Measurements from ENCODE around the gene MUL1.
"Not testable (repeated sequence)": the region's sequence is repeated elsewhere in the genome, so short reads cannot be mapped to it uniquely, and the experiment has no call there.

The MUL1 gene

GRCh38 chr1:20519609-20520262, 11.8 kb upstream of the MUL1 start:
- H3K4me1 ChIP-seq (ENCODE audit: control insufficient read depth in 5 of 5, insufficient read depth in 5 of 5, low read length in 5 of 5); H3K27ac ChIP-seq (ENCODE audit: low read depth, low read length); H3K36me3 ChIP-seq (ENCODE audit: control insufficient read depth in 5 of 5, insufficient read depth in 5 of 5, low read length in 5 of 5); H3K4me3 ChIP-seq (ENCODE audit: low read depth in 1 of 5, low read length in 5 of 5); H3K27me3 ChIP-seq (ENCODE audit: control insufficient read depth in 5 of 5, insufficient read depth in 4 of 5, low read length in 5 of 5); H3K9me3 ChIP-seq (ENCODE audit: control insufficient read depth in 5 of 5, low read length in 5 of 5); H3K9ac ChIP-seq (ENCODE audit: low read length in 5 of 5): not testable (repeated sequence)

- no peak overlapping the region for H3K9ac ChIP-seq (ENCODE audit: low read length in 5 of 5)
- no peak overlapping the region for H3K27ac ChIP-seq (ENCODE audit: low read depth, low read length)
- peaks cover 2 to 17% (median 14%) of the 10 kb centered on the region in 5 donors for H3K4me1 ChIP-seq (ENCODE audit: control insufficient read depth in 5 of 5, insufficient read depth in 5 of 5, low read length in 5 of 5)
- H3K36me3 ChIP-seq (ENCODE audit: control insufficient read depth in 5 of 5, insufficient read depth in 5 of 5, low read length in 5 of 5), result no peaks in the 10 kb centered on the region
- no peaks in the 10 kb centered on the region for H3K9me3 ChIP-seq (ENCODE audit: control insufficient read depth in 5 of 5, low read length in 5 of 5)
- H3K27me3 ChIP-seq (ENCODE audit: control insufficient read depth in 5 of 5, insufficient read depth in 4 of 5, low read length in 5 of 5), result peaks cover 0 to 6% (median 3%) of the 10 kb centered on the region in 5 donors
- H3K4me3 ChIP-seq (ENCODE audit: low read depth in 1 of 5, low read length in 5 of 5), result no peak overlapping the region
Observed at GRCh38 chr1:20511518-20512428, 3.8 kb upstream of the MUL1 start.

GRCh38 chr1:20508411-20508771, 440 bp upstream of the MUL1 start:
- Histone ChIP-seq H3K9ac (ENCODE audit: low read length in 5 of 5) (peak overlapping the region in 4 of 5 donors; percentile 91 to 99 (median 94)), H3K36me3 (ENCODE audit: control insufficient read depth in 5 of 5, insufficient read depth in 5 of 5, low read length in 5 of 5) (peaks cover 0 to 5% (median 0%) of the 10 kb centered on the region in 5 donors), H3K4me3 (ENCODE audit: low read depth in 1 of 5, low read length in 5 of 5) (peak overlapping the region; percentile 81 to 99 (median 94)), H3K27ac (ENCODE audit: low read depth, low read length) (peak overlapping the region; percentile 86), H3K9me3 (ENCODE audit: control insufficient read depth in 5 of 5, low read length in 5 of 5) (no peaks in the 10 kb centered on the region), H3K4me1 (ENCODE audit: control insufficient read depth in 5 of 5, insufficient read depth in 5 of 5, low read length in 5 of 5) (peaks cover 2 to 35% (median 24%) of the 10 kb centered on the region in 5 donors), H3K27me3 (ENCODE audit: control insufficient read depth in 5 of 5, insufficient read depth in 4 of 5, low read length in 5 of 5) (peaks cover 0 to 6% (median 3%) of the 10 kb centered on the region in 5 donors)

DNA sequence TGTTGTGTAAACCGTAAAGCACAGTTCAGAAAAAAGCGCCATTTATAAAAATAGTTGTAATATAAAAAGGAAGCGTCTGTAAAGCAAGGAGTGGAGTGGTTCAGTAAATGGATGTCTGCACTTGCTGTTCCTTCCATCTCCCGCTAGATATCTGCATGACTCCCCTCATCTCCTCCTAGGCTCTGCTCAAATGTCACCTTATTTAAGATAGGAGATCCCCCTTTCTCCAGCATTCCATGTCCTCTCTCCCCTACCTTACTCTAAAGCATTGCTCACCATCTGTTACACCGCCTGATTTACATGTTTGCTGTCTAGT, 745 bp downstream of the MUL1 start:
- peak overlapping the region; percentile 12 to 99 (median 93) for H3K9ac ChIP-seq (ENCODE audit: low read length in 5 of 5)
- no peaks in the 10 kb centered on the region for H3K9me3 ChIP-seq (ENCODE audit: control insufficient read depth in 5 of 5, low read length in 5 of 5)
- H3K4me1 ChIP-seq (ENCODE audit: control insufficient read depth in 5 of 5, insufficient read depth in 5 of 5, low read length in 5 of 5), result peaks cover 2 to 35% (median 24%) of the 10 kb centered on the region in 5 donors
- peaks cover 0 to 5% (median 0%) of the 10 kb centered on the region in 5 donors for H3K27me3 ChIP-seq (ENCODE audit: control insufficient read depth in 5 of 5, insufficient read depth in 4 of 5, low read length in 5 of 5)
- peak overlapping the region; percentile 91 to 99 (median 94) for H3K4me3 ChIP-seq (ENCODE audit: low read depth in 1 of 5, low read length in 5 of 5)
- H3K27ac ChIP-seq (ENCODE audit: low read depth, low read length), result peak overlapping the region; percentile 86
- peaks cover 3 to 8% (median 6%) of the 10 kb centered on the region in 5 donors for H3K36me3 ChIP-seq (ENCODE audit: control insufficient read depth in 5 of 5, insufficient read depth in 5 of 5, low read length in 5 of 5)

DNA sequence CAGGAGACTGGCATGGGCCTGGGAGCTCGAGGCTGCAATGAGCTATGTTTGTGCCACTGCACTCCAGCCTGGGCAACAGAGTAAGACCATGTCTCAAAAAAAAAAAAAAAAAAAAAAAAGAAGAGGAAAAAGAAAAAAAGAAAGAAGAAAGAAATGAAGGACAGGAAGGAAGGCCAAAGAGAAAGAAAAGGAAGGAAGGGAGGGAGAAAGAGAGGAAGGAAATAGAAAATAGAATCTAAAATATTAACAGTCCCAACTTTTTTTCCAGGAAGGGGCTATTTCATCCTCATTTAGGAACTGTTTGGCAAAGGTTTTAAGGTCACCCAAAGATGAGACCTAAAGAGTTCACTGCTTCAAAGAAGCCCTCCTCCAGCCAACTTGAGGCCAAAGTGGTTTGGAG, 2.5 kb downstream of the MUL1 start:
- Histone ChIP-seq H3K9ac (ENCODE audit: low read length in 5 of 5) (no peak overlapping the region), H3K27ac (ENCODE audit: low read depth, low read length) (no peak overlapping the region), H3K36me3 (ENCODE audit: control insufficient read depth in 5 of 5, insufficient read depth in 5 of 5, low read length in 5 of 5) (peaks cover 9 to 25% (median 23%) of the 10 kb centered on the region in 5 donors), H3K4me3 (ENCODE audit: low read depth in 1 of 5, low read length in 5 of 5) (no peak overlapping the region), H3K27me3 (ENCODE audit: control insufficient read depth in 5 of 5, insufficient read depth in 4 of 5, low read length in 5 of 5) (no peaks in the 10 kb centered on the region), H3K4me1 (ENCODE audit: control insufficient read depth in 5 of 5, insufficient read depth in 5 of 5, low read length in 5 of 5) (peaks cover 2 to 35% (median 24%) of the 10 kb centered on the region in 5 donors), H3K9me3 (ENCODE audit: control insufficient read depth in 5 of 5, low read length in 5 of 5) (no peaks in the 10 kb centered on the region)

GRCh38 chr1:20500716-20501115, 7.2 kb downstream of the MUL1 start:
- Histone ChIP-seq H3K4me1 (ENCODE audit: control insufficient read depth in 5 of 5, insufficient read depth in 5 of 5, low read length in 5 of 5) (peaks cover 0 to 15% (median 3%) of the 10 kb centered on the region in 5 donors), H3K9me3 (ENCODE audit: control insufficient read depth in 5 of 5, low read length in 5 of 5) (no peaks in the 10 kb centered on the region), H3K9ac (ENCODE audit: low read length in 5 of 5) (no peak overlapping the region), H3K27me3 (ENCODE audit: control insufficient read depth in 5 of 5, insufficient read depth in 4 of 5, low read length in 5 of 5) (no peaks in the 10 kb centered on the region), H3K27ac (ENCODE audit: low read depth, low read length) (no peak overlapping the region), H3K36me3 (ENCODE audit: control insufficient read depth in 5 of 5, insufficient read depth in 5 of 5, low read length in 5 of 5) (peaks cover 9 to 58% (median 52%) of the 10 kb centered on the region in 5 donors), H3K4me3 (ENCODE audit: low read depth in 1 of 5, low read length in 5 of 5) (no peak overlapping the region)

- H3K9ac ChIP-seq (ENCODE audit: low read length in 5 of 5), result no peak overlapping the region
- no peak overlapping the region for H3K4me3 ChIP-seq (ENCODE audit: low read depth in 1 of 5, low read length in 5 of 5)
- no peak overlapping the region for H3K27ac ChIP-seq (ENCODE audit: low read depth, low read length)
- peaks cover 0 to 16% (median 9%) of the 10 kb centered on the region in 5 donors for H3K4me1 ChIP-seq (ENCODE audit: control insufficient read depth in 5 of 5, insufficient read depth in 5 of 5, low read length in 5 of 5)
- H3K27me3 ChIP-seq (ENCODE audit: control insufficient read depth in 5 of 5, insufficient read depth in 4 of 5, low read length in 5 of 5), result no peaks in the 10 kb centered on the region
- H3K9me3 ChIP-seq (ENCODE audit: control insufficient read depth in 5 of 5, low read length in 5 of 5), result no peaks in the 10 kb centered on the region
- H3K36me3 ChIP-seq (ENCODE audit: control insufficient read depth in 5 of 5, insufficient read depth in 5 of 5, low read length in 5 of 5), result peaks cover 9 to 58% (median 52%) of the 10 kb centered on the region in 5 donors
Observed at GRCh38 chr1:20499718-20500117, 8.2 kb downstream of the MUL1 start.

DNA sequence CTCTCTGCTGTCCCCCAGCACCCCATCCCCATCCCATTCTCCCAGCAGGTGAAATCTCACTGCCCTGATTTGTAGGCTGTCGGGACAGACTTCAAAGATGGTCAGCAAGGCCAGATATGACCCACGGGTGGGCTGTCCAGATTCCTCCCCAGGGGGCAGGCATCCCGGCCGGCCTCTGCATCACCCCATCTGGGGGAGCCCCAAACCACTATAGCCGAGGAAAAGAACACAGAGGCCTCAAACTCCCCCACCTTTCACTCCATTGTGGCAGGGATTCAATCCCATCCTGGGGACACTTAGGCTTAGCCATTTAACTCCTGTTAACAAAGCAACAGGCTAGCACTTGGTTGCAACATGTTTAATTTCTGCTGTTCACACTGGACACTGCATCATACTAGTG, 8.8 kb downstream of the MUL1 start:
- no peak overlapping the region for H3K4me3 ChIP-seq (ENCODE audit: low read depth in 1 of 5, low read length in 5 of 5)
- H3K27me3 ChIP-seq (ENCODE audit: control insufficient read depth in 5 of 5, insufficient read depth in 4 of 5, low read length in 5 of 5), result no peaks in the 10 kb centered on the region
- peaks cover 4 to 21% (median 11%) of the 10 kb centered on the region in 5 donors for H3K4me1 ChIP-seq (ENCODE audit: control insufficient read depth in 5 of 5, insufficient read depth in 5 of 5, low read length in 5 of 5)
- no peak overlapping the region for H3K27ac ChIP-seq (ENCODE audit: low read depth, low read length)
- H3K9ac ChIP-seq (ENCODE audit: low read length in 5 of 5), result no peak overlapping the region
- H3K36me3 ChIP-seq (ENCODE audit: control insufficient read depth in 5 of 5, insufficient read depth in 5 of 5, low read length in 5 of 5), result peaks cover 9 to 58% (median 50%) of the 10 kb centered on the region in 5 donors
- no peaks in the 10 kb centered on the region for H3K9me3 ChIP-seq (ENCODE audit: control insufficient read depth in 5 of 5, low read length in 5 of 5)

- no peaks in the 10 kb centered on the region for H3K27me3 ChIP-seq (ENCODE audit: control insufficient read depth in 5 of 5, insufficient read depth in 4 of 5, low read length in 5 of 5)
- peaks cover 7 to 31% (median 18%) of the 10 kb centered on the region in 5 donors for H3K4me1 ChIP-seq (ENCODE audit: control insufficient read depth in 5 of 5, insufficient read depth in 5 of 5, low read length in 5 of 5)
- H3K9me3 ChIP-seq (ENCODE audit: control insufficient read depth in 5 of 5, low read length in 5 of 5), result no peaks in the 10 kb centered on the region
- no peak overlapping the region for H3K4me3 ChIP-seq (ENCODE audit: low read depth in 1 of 5, low read length in 5 of 5)
- H3K9ac ChIP-seq (ENCODE audit: low read length in 5 of 5), result no peak overlapping the region
- peaks cover 9 to 58% (median 50%) of the 10 kb centered on the region in 5 donors for H3K36me3 ChIP-seq (ENCODE audit: control insufficient read depth in 5 of 5, insufficient read depth in 5 of 5, low read length in 5 of 5)
- H3K27ac ChIP-seq (ENCODE audit: low read depth, low read length), result no peak overlapping the region
Observed at GRCh38 chr1:20498116-20498515, 9.8 kb downstream of the MUL1 start.

DNA sequence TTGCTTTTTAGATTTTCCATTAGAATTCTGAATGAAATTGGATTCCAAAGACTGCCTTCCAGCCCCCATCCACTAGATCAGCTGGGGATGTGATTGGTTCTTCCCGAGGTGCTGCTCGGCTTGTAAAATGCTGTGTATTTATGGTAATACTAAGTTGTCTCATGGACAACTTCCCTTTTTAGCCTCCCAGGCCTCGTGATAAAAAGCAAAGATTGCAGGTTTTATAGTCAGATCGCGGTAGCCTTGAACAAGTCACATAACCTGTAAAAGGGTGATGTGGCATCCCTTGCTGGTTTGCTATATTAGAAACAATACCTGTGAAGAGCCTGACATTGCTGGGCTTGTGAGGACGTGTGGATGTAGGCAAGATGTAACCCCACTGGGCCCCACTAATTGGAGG, 10.4 kb downstream of the MUL1 start:
- no peaks in the 10 kb centered on the region for H3K27me3 ChIP-seq (ENCODE audit: control insufficient read depth in 5 of 5, insufficient read depth in 4 of 5, low read length in 5 of 5)
- H3K9me3 ChIP-seq (ENCODE audit: control insufficient read depth in 5 of 5, low read length in 5 of 5), result no peaks in the 10 kb centered on the region
- no peak overlapping the region for H3K9ac ChIP-seq (ENCODE audit: low read length in 5 of 5)
- H3K27ac ChIP-seq (ENCODE audit: low read depth, low read length), result no peak overlapping the region
- H3K4me1 ChIP-seq (ENCODE audit: control insufficient read depth in 5 of 5, insufficient read depth in 5 of 5, low read length in 5 of 5), result peaks cover 7 to 34% (median 18%) of the 10 kb centered on the region in 5 donors
- H3K4me3 ChIP-seq (ENCODE audit: low read depth in 1 of 5, low read length in 5 of 5), result no peak overlapping the region
- H3K36me3 ChIP-seq (ENCODE audit: control insufficient read depth in 5 of 5, insufficient read depth in 5 of 5, low read length in 5 of 5), result peaks cover 5 to 53% (median 50%) of the 10 kb centered on the region in 5 donors

All from subcutaneous abdominal adipose tissue (tissue), 5 donors.